ACC112 (cell line): ENCODE results near the gene CALD1.

Experiments used
- H2AFZ ChIP-seq: fragments of 200-600 bp; sonication (generic); one replicate; pipeline ENCODE4 v1.6.0; 2017; ENCODE audit warnings: antibody characterized with exemption, low read length; ENCODE audit not compliant: unreplicated experiment
- H3K27ac ChIP-seq: fragments of 200-600 bp; sonication (generic); 2 replicates; pipeline ENCODE4 v1.5.1; 2014; ENCODE audit warnings: low read depth, mild to moderate bottlenecking, antibody characterized with exemption, low read length, moderate library complexity
- H3K27me3 ChIP-seq: fragments of 200-600 bp; sonication (generic); 2 replicates; pipeline ENCODE4 v1.6.1; 2014; ENCODE audit warnings: mild to moderate bottlenecking, antibody characterized with exemption, low read length, moderate library complexity, mixed read lengths; ENCODE audit not compliant: insufficient read depth
- H3K36me3 ChIP-seq: fragments of 200-600 bp; sonication (generic); 2 replicates; pipeline ENCODE4 v1.6.1; 2016; ENCODE audit warnings: mild to moderate bottlenecking, antibody characterized with exemption, low read length, moderate library complexity, mixed read lengths; ENCODE audit not compliant: insufficient read depth
- H3K4me1 ChIP-seq: fragments of 200-600 bp; sonication (generic); one replicate; pipeline ENCODE4 v1.6.1; 2016; ENCODE audit warnings: low read length, mixed read lengths; ENCODE audit not compliant: insufficient read depth, unreplicated experiment, control insufficient read depth
- H3K4me3 ChIP-seq: fragments of 200-600 bp; sonication (generic); 2 replicates; pipeline ENCODE4 v1.5.1; 2014; ENCODE audit warnings: mild to moderate bottlenecking, low read depth, low read length
- H3K79me2 ChIP-seq: fragments of 200-600 bp; sonication (generic); one replicate; pipeline ENCODE4 v1.6.0; 2016; ENCODE audit warnings: low read length; ENCODE audit not compliant: control insufficient read depth, unreplicated experiment, insufficient read depth

Gene CALD1

GRCh38 chr7:134788191-134788590 is 8.8 kb downstream of the CALD1 start:
- Histone ChIP-seq H3K79me2 (peaks cover 88% of the 10 kb centered on the region), H3K4me3 (no peak overlapping the region), H3K36me3 (peaks cover 11% of the 10 kb centered on the region; the same call in 1 of the 2 replicates), H3K27me3 (no peaks in the 10 kb centered on the region), H3K27ac (no peak overlapping the region), H3K4me1 (peaks cover 64% of the 10 kb centered on the region), H2AFZ (no peak overlapping the region)

- peaks cover 56% of the 10 kb centered on the region for H3K4me1 ChIP-seq
- H3K27ac ChIP-seq: peak overlapping the region; percentile 50
- peaks cover 18% of the 10 kb centered on the region for H3K36me3 ChIP-seq
- peak overlapping the region; percentile 53 for H3K4me3 ChIP-seq
- peaks cover 79% of the 10 kb centered on the region for H3K79me2 ChIP-seq
- no peak overlapping the region for H2AFZ ChIP-seq
- no peaks in the 10 kb centered on the region for H3K27me3 ChIP-seq
Observed at GRCh38 chr7:134789967-134790685, 10.7 kb downstream of the CALD1 start.

- no peak overlapping the region for H2AFZ ChIP-seq
- H3K27ac ChIP-seq: peak overlapping the region; percentile 60
- H3K4me3 ChIP-seq: no peak overlapping the region; the same call in 1 of the 2 replicates
- peaks cover 61% of the 10 kb centered on the region for H3K79me2 ChIP-seq
- peaks cover 18% of the 10 kb centered on the region for H3K36me3 ChIP-seq
- H3K27me3 ChIP-seq: no peaks in the 10 kb centered on the region
- peaks cover 42% of the 10 kb centered on the region for H3K4me1 ChIP-seq
Observed at GRCh38 chr7:134792968-134793367, 13.5 kb downstream of the CALD1 start.

- Histone ChIP-seq H3K36me3 (peaks cover 15% of the 10 kb centered on the region), H3K79me2 (peaks cover 59% of the 10 kb centered on the region), H2AFZ (no peak overlapping the region), H3K27ac (no peak overlapping the region), H3K4me3 (no peak overlapping the region), H3K4me1 (peaks cover 45% of the 10 kb centered on the region), H3K27me3 (no peaks in the 10 kb centered on the region)
Observed at GRCh38 chr7:134795231-134795630, 15.8 kb downstream of the CALD1 start.

- H3K36me3 ChIP-seq: peaks cover 13% of the 10 kb centered on the region
- H3K4me3 ChIP-seq: peak overlapping the region; percentile 23; the same call in 1 of the 2 replicates
- peaks cover 43% of the 10 kb centered on the region for H3K4me1 ChIP-seq
- no peak overlapping the region for H2AFZ ChIP-seq
- peaks cover 52% of the 10 kb centered on the region for H3K79me2 ChIP-seq
- no peaks in the 10 kb centered on the region for H3K27me3 ChIP-seq
- H3K27ac ChIP-seq: no peak overlapping the region
Observed at GRCh38 chr7:134798155-134798554, 18.7 kb downstream of the CALD1 start.

- peaks cover 46% of the 10 kb centered on the region for H3K4me1 ChIP-seq
- H3K27me3 ChIP-seq: no peaks in the 10 kb centered on the region
- H3K36me3 ChIP-seq: peaks cover 6% of the 10 kb centered on the region
- peak overlapping the region; percentile 16; the same call in 1 of the 2 replicates for H3K27ac ChIP-seq
- no peak overlapping the region for H2AFZ ChIP-seq
- H3K79me2 ChIP-seq: peaks cover 42% of the 10 kb centered on the region
- H3K4me3 ChIP-seq: no peak overlapping the region
Observed at GRCh38 chr7:134799377-134799776, 19.9 kb downstream of the CALD1 start.

GRCh38 chr7:134802762-134803161 is 23.3 kb downstream of the CALD1 start:
- Histone ChIP-seq H3K79me2 (peaks cover 56% of the 10 kb centered on the region), H3K4me1 (peaks cover 44% of the 10 kb centered on the region), H3K36me3 (no peaks in the 10 kb centered on the region; the same call in 1 of the 2 replicates)

GRCh38 chr7:134804351-134804750 is 24.9 kb downstream of the CALD1 start:
- Histone ChIP-seq H3K79me2 (peaks cover 50% of the 10 kb centered on the region), H3K4me3 (peak overlapping the region; percentile 33), H3K27ac (peak overlapping the region; percentile 68), H2AFZ (no peak overlapping the region), H3K36me3 (no peaks in the 10 kb centered on the region), H3K4me1 (peaks cover 37% of the 10 kb centered on the region), H3K27me3 (no peaks in the 10 kb centered on the region)

More at GRCh38 chr7:134802762-134803161, 23.3 kb downstream of the CALD1 start:
- Histone ChIP-seq H3K27me3 (no peaks in the 10 kb centered on the region), H3K4me3 (no peak overlapping the region), H2AFZ (no peak overlapping the region), H3K27ac (no peak overlapping the region)

- Histone ChIP-seq H3K4me1 (peaks cover 32% of the 10 kb centered on the region), H3K79me2 (peaks cover 47% of the 10 kb centered on the region), H3K27ac (peak overlapping the region; percentile 68)
Observed at GRCh38 chr7:134804854-134805253, 25.4 kb downstream of the CALD1 start.

GRCh38 chr7:134806197-134806596 is 26.8 kb downstream of the CALD1 start:
- H3K4me1 ChIP-seq: peaks cover 34% of the 10 kb centered on the region
- peaks cover 55% of the 10 kb centered on the region for H3K79me2 ChIP-seq
- H2AFZ ChIP-seq: no peak overlapping the region
- no peak overlapping the region for H3K27ac ChIP-seq
- H3K27me3 ChIP-seq: no peaks in the 10 kb centered on the region
- no peak overlapping the region for H3K4me3 ChIP-seq
- no peaks in the 10 kb centered on the region for H3K36me3 ChIP-seq

More at GRCh38 chr7:134804854-134805253, 25.4 kb downstream of the CALD1 start:
- Histone ChIP-seq H2AFZ (no peak overlapping the region), H3K36me3 (no peaks in the 10 kb centered on the region), H3K4me3 (peak overlapping the region; percentile 33; the same call in 1 of the 2 replicates), H3K27me3 (no peaks in the 10 kb centered on the region)

GRCh38 chr7:134809616-134810015 is 30.2 kb downstream of the CALD1 start:
- Histone ChIP-seq H3K36me3 (peaks cover 4% of the 10 kb centered on the region; the same call in 1 of the 2 replicates), H3K79me2 (peaks cover 68% of the 10 kb centered on the region), H3K4me3 (no peak overlapping the region), H3K27me3 (no peaks in the 10 kb centered on the region), H2AFZ (no peak overlapping the region), H3K4me1 (peaks cover 35% of the 10 kb centered on the region), H3K27ac (no peak overlapping the region)
